K562 (cell line): Measurements from ENCODE around the gene MLF1. TPM values are rescaled to one million over a fixed set of nuclear protein-coding genes. Genes with fewer than 3 reads are reported as not detected.

Experiments
- ADNP ChIP-seq: fragments of 200-800 bp; sonication (Bioruptor generic); IDR thresholded peaks from 2 replicates; pipeline ENCODE4 v1.6.1; 2016; ENCODE audit warnings: missing genetic modification characterization, missing compliant biosample characterization
- ARNT ChIP-seq, 2 experiments: fragments of 450-650 bp; IDR thresholded peaks; 2 replicates each; pipeline ENCODE4 v1.6.1; 2016; ENCODE audit warnings: mild to moderate bottlenecking in 1 of 2
- ASH1L ChIP-seq: fragments of 450-650 bp; IDR thresholded peaks from 2 replicates; pipeline ENCODE4 v1.6.1; 2018; ENCODE audit warnings: borderline replicate concordance, mild to moderate bottlenecking, low read depth; ENCODE audit not compliant: partially characterized antibody
- C11orf30 ChIP-seq: fragments of 450-650 bp; IDR thresholded peaks from 2 replicates; pipeline ENCODE4 v1.6.1; 2016; ENCODE audit warnings: low read depth, mild to moderate bottlenecking
- CBFA2T3 ChIP-seq: fragments of 450-650 bp; IDR thresholded peaks from 2 replicates; pipeline ENCODE4 v1.6.1; 2017
- ETV5 ChIP-seq: sonication (generic); formaldehyde crosslinking; IDR thresholded peaks from 2 replicates; pipeline ENCODE4 v1.4.0; 2020; ENCODE audit warnings: low read depth, mild to moderate bottlenecking, missing genetic modification reagents
- FOXK1 ChIP-seq: sonication (generic); formaldehyde crosslinking; IDR thresholded peaks from 2 replicates; pipeline ENCODE4 v1.8.0; 2022; ENCODE audit warnings: missing genetic modification reagents, mild to moderate bottlenecking, borderline replicate concordance
- GABPB2 ChIP-seq: fragments of 250-450 bp; sonication (Bioruptor Pico); conservative IDR thresholded peaks from 2 replicates; pipeline ENCODE4 v1.5.1; 2021; ENCODE audit warnings: mild to moderate bottlenecking
- GMEB1 ChIP-seq: fragments of 250-450 bp; sonication (Bioruptor Pico); IDR thresholded peaks from 2 replicates; pipeline ENCODE4 v1.4.0; 2020; ENCODE audit warnings: mild to moderate bottlenecking
- HDAC6 ChIP-seq: IDR thresholded peaks from 2 replicates; pipeline ENCODE4 v1.6.1; 2012; ENCODE audit warnings: low read depth, mild to moderate bottlenecking, control low read depth, inconsistent platforms, low read length, moderate library complexity
- IFI16 ChIP-seq: fragments of 250-450 bp; sonication (Bioruptor Pico); IDR thresholded peaks from 2 replicates; pipeline ENCODE4 v2.1.2; 2022; ENCODE audit warnings: mild to moderate bottlenecking, inconsistent platforms
- MCM5 ChIP-seq: fragments of 450-650 bp; IDR thresholded peaks from 2 replicates; pipeline ENCODE4 v1.6.1; 2016; ENCODE audit warnings: low read depth
- MYBL2 ChIP-seq, 2 experiments: fragments of 450-650 bp in 1 of 2; sonication (generic) in 1 of 2; formaldehyde crosslinking in 1 of 2; IDR thresholded peaks; 2 replicates each; pipeline versions ENCODE4 v1.6.1 to v1.8.1; 2017 to 2022; ENCODE audit warnings: borderline replicate concordance in 1 of 2, inconsistent platforms in 1 of 2, low read depth in 1 of 2, mild to moderate bottlenecking in 1 of 2, missing genetic modification reagents in 1 of 2, moderate library complexity in 1 of 2
- NEUROD1 ChIP-seq: fragments of 150-350 bp; IDR thresholded peaks from 2 replicates; pipeline ENCODE4 v1.6.1; 2014; ENCODE audit warnings: borderline replicate concordance, low read length, low read depth; ENCODE audit not compliant: partially characterized antibody
- PHF20 ChIP-seq: fragments of 450-650 bp; IDR thresholded peaks from 2 replicates; pipeline ENCODE4 v1.6.1; 2018; ENCODE audit not compliant: partially characterized antibody
- RBBP5 ChIP-seq: fragments of 200-600 bp; sonication (generic); IDR thresholded peaks from 2 replicates; pipeline ENCODE4 v1.6.1; 2012; ENCODE audit warnings: borderline replicate concordance, mild to moderate bottlenecking, low read length, control low read depth, inconsistent platforms; ENCODE audit not compliant: insufficient read depth, poor library complexity, severe bottlenecking
- RUNX1 ChIP-seq: sonication (generic); IDR thresholded peaks from 2 replicates; pipeline ENCODE4 v1.6.1; 2016; ENCODE audit warnings: antibody characterized with exemption, low read depth
- SMAD2 ChIP-seq: fragments of 150-350 bp; IDR thresholded peaks from 2 replicates; pipeline ENCODE4 v1.6.1; 2014; ENCODE audit warnings: low read depth, mild to moderate bottlenecking, low read length
- SMARCC2 ChIP-seq: fragments of 450-650 bp; IDR thresholded peaks from 2 replicates; pipeline ENCODE4 v1.6.1; 2017; ENCODE audit warnings: antibody characterized with exemption, moderate library complexity, mild to moderate bottlenecking, low read depth
- TAL1 ChIP-seq: fragments of 450-650 bp; IDR thresholded peaks from 2 replicates; pipeline ENCODE4 v1.6.1; 2016; ENCODE audit warnings: mild to moderate bottlenecking
- ZBTB34 ChIP-seq: fragments of 250-450 bp; sonication (Bioruptor Pico); IDR thresholded peaks from 2 replicates; pipeline ENCODE4 v1.8.0; 2021; ENCODE audit warnings: mild to moderate bottlenecking, moderate library complexity
- ZNF143 ChIP-seq: sonication (generic); formaldehyde crosslinking; IDR thresholded peaks from 2 replicates; pipeline ENCODE4 v1.9.0; 2022; ENCODE audit warnings: mild to moderate bottlenecking, missing genetic modification reagents
- ZNF274 ChIP-seq: IDR thresholded peaks from 2 replicates; pipeline ENCODE4 v1.6.1; 2011; ENCODE audit warnings: low read depth, mild to moderate bottlenecking, low read length, moderate library complexity, borderline replicate concordance
- ZNF316 ChIP-seq: fragments of 450-650 bp; IDR thresholded peaks from 2 replicates; pipeline ENCODE4 v1.6.1; 2016
- polyA plus RNA-seq, 8 experiments: library from polyadenylated mRNA; depleted of rRNA in 4 of 8; stranded (reverse) in 5 of 8; unstranded in 3 of 8; fragments of >200 nt; fragmentation: Nextera tagmentation in 2 of 8; fragmentation: Illumina TruSeq in 1 of 8; extraction: Ambion mirVana in 2 of 8; extraction: Trizol in 1 of 8; gene quantifications; 2 replicates each; pipeline versions ENCODE4 v1.2.1 to v1.2.3, GENCODE V29; 2011 to 2014; ENCODE audit warnings: inconsistent platforms in 1 of 8, missing spikeins in 1 of 8
- total RNA-seq, 7 experiments: library from RNA; depleted of rRNA in 6 of 7; stranded (reverse); fragments of >200 nt in 6 of 7; fragmentation: Illumina TruSeq in 2 of 7; extraction: Trizol in 2 of 7; gene quantifications; 2 replicates each; pipeline versions ENCODE4 v1.2.1 to v1.2.3, GENCODE V29; 2011 to 2021; ENCODE audit warnings: low replicate concordance in 1 of 7

The MLF1 gene
- total and polyA plus RNA-seq, 9 of the 15 experiments (the other 6 are each of a cell fraction or from before 2014, with no cell fraction given) = 20.4 to 71.0 (median 27.1) TPM

DNA sequence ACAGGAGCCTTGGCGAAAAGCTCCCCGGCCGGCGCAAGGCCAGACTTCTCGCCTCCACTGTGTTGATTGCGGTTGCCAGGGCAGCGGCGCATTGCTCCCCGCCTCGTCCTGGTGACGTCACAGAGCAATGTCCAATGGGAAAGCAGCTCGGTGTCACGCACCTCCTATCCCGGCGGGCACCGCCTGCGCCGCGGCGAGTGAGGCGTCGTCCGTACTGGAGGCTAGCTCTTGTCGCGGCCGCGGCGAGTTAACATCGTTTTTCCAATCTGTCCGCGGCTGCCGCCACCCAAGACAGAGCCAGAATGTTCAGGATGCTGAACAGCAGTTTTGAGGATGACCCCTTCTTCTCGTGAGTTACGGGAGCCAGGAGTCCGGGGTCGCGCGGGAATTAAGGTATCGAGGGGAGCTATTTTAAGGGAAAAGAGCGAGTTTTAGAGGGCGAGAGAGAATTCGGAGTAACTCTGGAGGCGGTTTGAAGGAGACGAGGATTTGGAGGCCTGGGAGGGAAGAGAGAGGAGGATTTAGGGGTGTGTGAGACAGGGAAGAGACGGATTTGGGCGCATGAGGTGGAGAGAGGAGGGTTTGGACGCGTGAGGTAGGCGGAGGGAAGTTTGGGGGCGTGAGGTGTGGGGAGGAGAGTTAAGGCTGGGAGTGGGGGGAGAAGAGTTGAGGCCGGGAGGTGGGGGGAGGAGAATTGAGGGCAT lies at the start of gene MLF1 (continued):
- TF ChIP-seq IFI16 (no peak), CBFA2T3 (no peak), RBBP5 (peak; percentile 81), ADNP (tag) (no peak), SMARCC2 (no peak), ZBTB34 (no peak), MCM5 (no peak), MYBL2 (IDR thresholded peaks at IDR 0.05; ENCODE audit: low read depth) (no peak), MYBL2 (CRISPR knock-in tag; IDR thresholded peaks at IDR 0.05; ENCODE audit: borderline replicate concordance) (no peak), C11orf30 (no peak), GMEB1 (CRISPR knock-in tag) (peak; percentile 64), ETV5 (CRISPR knock-in tag) (0 out of 2 replicates have a peak, but pooled peaks have one; percentile 29), ZNF143 (CRISPR knock-in tag) (peak; percentile 41; the same call in 1 of the 2 replicates), ASH1L (no peak), RUNX1 (no peak), PHF20 (peak; percentile 48), HDAC6 (no peak), ZNF274 (no peak), FOXK1 (CRISPR knock-in tag) (no peak), NEUROD1 (peak; percentile 87), ZNF316 (peak; percentile 28; the same call in 1 of the 2 replicates), TAL1 (no peak; the same call in 1 of the 2 replicates), ARNT (IDR thresholded peaks at IDR 0.05) (peak in 1 of 2 experiments; percentile 64; a peak in 1 of 4 replicates), GABPB2 (CRISPR knock-in tag) (no peak), SMAD2 (no peak)
